HG02973 (cell line): ENCODE data around the gene ECM1.

ENCODE experiments used
- ATAC-seq: cut with Tn5 transposase; IDR thresholded peaks from one replicate; pipeline ENCODE4 v1.9.1; 2021; ENCODE audit warnings: moderate library complexity; ENCODE audit not compliant: unreplicated experiment

ECM1 gene

DNA sequence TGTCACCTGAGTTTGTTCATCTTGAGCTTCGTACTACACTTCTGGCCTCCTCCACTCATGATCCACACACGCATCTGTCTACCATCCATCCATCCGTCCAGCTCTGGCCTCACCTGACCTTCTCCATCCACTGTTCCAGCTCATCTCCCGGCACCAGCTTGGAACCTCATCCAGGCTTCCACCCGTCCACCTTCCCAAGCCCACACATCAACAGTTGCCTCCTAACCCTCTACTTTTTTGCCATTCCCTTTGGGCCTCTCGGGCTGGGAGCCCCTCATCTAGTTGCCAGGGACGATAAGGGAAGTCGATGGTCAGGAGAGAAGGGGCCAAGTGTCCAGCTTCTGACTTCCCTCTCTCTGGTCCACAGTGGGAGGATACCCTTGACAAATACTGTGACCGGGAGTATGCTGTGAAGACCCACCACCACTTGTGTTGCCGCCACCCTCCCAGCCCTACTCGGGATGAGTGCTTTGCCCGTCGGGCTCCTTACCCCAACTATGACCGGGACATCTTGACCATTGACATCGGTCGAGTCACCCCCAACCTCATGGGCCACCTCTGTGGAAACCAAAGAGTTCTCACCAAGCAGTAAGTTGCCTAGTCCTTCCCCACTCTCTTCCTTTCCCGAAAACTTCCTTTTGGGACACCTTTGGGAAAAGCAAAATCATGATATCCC, 4.2 kb downstream of the ECM1 start:
- no peak for ATAC-seq

DNA sequence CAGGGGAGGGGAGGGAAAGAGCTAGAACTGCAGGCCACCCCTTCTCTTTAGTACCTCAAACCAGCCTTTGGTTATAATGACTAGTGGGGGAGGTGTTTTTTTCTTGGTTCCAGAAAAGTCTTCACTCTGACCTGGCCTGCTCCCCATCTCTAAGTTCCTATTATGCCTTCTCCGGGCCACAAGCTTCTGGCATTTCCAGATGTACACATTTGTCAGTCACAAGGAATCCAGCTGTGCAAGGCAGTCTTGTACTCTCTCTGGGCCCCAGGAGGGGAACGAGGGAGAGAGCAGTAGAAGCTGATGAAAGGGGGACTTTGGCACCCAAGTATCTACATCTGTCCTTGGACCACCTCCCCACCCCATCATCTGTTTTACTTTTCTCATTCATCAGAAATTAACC, 4.9 kb downstream of the ECM1 start:
- ATAC-seq, result no peak

GRCh38 chr1:150513351-150513791, 5.5 kb downstream of the ECM1 start:
- no peak for ATAC-seq

DNA sequence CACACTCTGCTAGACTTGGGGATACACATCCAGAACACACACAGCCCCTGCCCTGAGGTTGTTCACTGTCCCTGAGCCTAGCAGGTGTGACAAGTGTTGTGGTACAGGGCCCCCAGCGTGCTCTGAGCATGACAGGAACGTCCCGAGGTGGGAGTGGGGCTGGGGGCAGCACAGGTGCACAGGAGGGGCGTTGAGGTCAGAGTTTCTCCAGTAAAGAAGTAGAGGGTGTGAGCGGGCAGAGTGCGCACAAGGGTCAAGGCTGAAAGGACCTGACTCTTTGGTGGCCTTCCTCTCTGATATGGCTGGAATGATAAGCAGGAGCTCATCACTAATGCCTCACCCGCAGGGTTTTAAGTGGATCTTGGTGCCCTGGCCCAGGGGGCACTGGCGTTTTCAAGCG, 6.4 kb downstream of the ECM1 start:
- ATAC-seq, result no peak

DNA sequence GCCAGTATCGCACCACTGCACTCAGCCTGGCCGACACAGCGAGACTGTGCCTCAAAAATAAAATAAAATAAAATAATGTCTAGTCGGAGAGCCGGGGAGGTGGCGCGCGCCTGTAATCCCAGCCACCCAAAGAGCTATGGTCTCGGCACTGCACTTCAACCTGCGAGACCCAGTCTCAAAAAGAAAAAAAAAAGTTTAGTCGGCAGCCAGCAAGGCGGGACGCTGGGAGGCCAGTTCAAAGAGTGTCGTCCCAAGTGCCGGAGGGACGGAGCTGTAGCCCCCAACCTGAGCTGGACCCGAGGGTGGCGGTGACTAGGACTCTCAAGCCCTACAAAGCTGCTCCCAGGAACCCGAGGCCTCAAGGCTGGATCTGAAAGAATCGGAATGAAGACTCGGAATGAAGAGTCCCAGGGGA, 7.0 kb downstream of the ECM1 start:
- ATAC-seq, result no peak

DNA sequence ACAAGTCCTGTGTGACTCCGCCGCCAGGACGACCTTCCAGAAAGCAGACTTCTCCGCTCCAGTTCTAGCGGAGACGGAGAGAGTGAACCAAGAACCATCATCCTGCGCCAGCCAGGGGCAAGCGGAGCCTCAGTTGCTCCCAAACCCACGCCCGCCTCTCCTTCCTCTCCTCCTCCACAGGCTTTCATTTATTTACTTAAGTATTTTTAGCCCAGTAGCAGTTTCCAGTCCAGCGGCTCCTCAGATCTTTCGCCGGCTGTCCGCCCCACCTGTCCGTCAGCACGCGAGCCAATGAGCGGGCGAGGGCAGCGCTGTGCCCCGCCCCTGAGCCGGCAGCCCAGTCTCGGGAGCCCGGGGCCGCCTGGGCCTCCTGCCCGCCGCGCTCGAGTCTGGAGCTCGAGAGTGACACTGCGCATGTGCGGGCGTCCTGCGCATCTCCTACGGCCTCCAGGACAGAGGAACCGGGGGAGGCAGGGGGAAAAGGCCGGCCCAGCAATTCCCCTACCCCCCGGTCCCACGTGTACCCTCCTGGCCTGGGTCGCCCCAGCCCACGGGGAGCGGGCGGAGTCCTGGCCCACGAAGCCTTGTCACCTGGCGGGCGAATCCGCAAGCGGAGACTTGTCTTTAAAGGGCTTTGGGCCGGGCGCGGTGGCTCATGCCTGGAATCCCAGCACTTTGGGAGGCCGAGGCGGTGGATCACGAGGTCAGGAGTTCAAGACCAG, 7.6 kb downstream of the ECM1 start, which contains the start of gene FALEC:
TSS of gene FALEC (plus strand) at position 425 of the 722 bp plus-strand sequence.
- peak; percentile 91 for ATAC-seq

GRCh38 chr1:150516050-150516591, 8.2 kb downstream of the ECM1 start:
- ATAC-seq, result no peak

- no peak for ATAC-seq
Observed at GRCh38 chr1:150516616-150517015, 8.7 kb downstream of the ECM1 start.

GRCh38 chr1:150521196-150521968, 13.5 kb downstream of the ECM1 start:
- ATAC-seq, result no peak

- no peak for ATAC-seq
Observed at GRCh38 chr1:150525348-150525747, 17.4 kb downstream of the ECM1 start.

GRCh38 chr1:150528196-150528595, 20.3 kb downstream of the ECM1 start:
- ATAC-seq, result no peak

- ATAC-seq, result no peak
Observed at GRCh38 chr1:150529017-150529416, 21.1 kb downstream of the ECM1 start.

DNA sequence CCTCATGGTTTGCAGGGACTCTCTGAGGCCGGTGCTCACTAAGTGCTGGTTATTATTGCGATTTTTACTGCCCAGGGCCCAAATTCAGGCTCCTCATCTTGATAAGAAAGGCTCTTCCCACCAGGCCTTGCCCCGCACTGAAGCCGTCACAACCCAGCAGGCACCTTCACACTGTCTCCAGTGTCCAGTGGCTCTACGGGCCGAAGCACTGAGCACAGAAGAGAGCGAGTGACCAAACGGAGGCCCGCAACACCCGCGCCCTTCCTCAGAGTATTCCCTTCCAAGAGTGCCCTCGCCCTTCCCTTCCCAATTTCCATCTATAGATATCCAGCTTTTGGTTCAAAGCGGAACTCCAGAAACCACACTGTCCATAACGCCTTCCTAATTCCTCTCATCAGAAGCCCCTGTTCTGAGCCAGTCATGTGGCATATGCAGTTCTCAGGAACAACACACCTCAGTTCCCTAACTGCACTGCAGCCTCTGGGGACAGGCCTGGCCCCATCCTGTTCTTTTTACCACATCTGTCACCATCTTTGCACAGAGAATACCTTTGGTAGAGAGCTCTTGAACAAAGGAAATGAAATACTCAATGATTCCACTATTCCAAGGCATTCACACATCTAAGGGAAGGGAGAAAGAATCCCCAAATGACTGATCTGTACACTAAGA, 22.7 kb downstream of the ECM1 start:
- ATAC-seq, result no peak

DNA sequence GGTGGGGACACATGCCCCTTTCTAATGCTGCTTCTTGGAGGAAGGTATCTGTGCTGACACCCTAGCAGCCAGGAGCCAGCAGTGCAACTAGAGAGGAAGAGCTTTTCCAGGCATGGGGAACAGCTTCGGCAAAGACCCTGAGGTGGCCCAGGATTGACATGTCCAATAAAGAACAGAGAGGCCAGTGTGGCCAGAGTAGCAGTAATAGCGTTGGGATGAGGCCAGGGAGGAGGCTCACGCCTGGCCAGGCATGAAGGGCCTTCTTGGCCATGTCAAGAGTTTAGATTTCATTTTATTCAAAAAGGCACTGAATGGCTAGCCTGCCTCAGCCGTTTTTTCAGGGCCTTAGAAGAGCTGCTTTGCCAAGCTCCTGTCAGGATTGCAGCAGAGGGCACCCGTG, 25.0 kb downstream of the ECM1 start:
- no peak for ATAC-seq

DNA sequence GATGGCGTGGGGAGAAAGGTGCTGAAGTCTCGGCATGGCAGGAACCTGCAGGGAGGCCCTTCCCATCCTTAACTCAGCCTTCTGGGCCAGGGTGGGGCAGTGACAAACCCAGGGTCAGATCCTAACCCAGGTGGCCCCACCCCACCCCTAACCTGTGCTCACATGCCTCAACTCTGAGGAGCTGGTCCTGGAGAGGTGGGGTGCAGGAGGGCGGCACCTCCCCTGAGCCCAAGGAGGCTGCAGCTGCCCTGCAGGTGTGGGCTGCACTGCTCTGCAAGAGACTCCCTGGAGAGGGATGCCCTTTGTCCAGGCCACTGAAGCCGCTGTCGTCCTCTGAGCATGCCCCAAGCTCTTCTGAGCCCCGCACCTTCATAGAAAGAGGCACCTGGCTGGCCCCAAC, 26.1 kb downstream of the ECM1 start:
- ATAC-seq, result no peak

DNA sequence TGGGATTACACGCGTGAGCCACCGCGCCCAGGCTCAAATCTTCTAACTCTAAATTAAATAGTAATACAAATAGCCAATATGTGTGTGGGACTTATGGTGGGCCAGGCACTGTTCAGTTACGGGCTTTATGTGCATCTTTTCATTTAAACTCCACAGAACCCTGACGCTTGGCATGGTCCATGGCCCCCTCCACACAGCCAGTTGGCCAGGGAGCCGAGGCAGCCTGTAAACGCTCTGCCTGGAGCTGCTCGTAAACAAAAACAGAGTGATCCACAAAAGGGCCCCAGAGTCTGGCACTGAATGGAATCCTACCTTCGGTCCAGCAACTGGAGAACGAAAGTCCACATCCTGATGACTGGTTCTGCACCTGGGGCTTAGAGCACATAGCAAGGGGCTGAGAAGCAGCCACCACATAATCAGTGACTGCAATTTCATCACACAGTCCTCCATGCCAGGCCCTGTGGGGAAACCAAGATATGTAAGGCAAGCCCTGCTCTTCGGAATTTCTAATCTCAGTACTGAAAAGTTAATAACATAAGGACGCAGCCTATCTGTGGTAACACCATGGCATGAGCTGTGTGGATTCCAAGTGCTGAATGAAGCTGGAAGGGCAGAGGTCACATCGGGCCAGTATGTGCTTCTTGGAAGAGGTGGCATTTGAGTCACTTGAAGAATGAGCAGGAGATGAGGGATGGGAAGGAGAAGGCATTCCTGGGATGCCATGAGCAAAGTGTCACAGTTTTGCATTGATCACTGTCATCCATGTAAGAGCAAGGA, 27.8 kb downstream of the ECM1 start:
- ATAC-seq, result no peak

- ATAC-seq, result no peak
Observed at GRCh38 chr1:150536836-150537731, 29.2 kb downstream of the ECM1 start.

GRCh38 chr1:150537732-150538684, 30.1 kb downstream of the ECM1 start:
- no peak for ATAC-seq
